GM23338 (cell line): ENCODE data around the gene NCDN. TPM values are rescaled to one million over a fixed set of nuclear protein-coding genes. Genes with fewer than 3 reads are reported as not detected.

Source experiments
- ATAC-seq: fragments of 200-7000 bp; cut with Tn5 transposase; 3 replicates; pipeline ENCODE4 v1.9.1; 2020
- DNase-seq: peaks from one replicate; pipeline ENCODE4 v3.0.0-alpha.2; 2015; ENCODE audit warnings: low spot score
- H2AFZ ChIP-seq: fragments of 200-600 bp; sonication (generic); 2 replicates; pipeline ENCODE4 v1.8.0; 2016; ENCODE audit warnings: antibody characterized with exemption, mild to moderate bottlenecking, moderate library complexity
- H3F3A ChIP-seq: fragments of 200-600 bp; sonication (generic); replicated peaks from 2 replicates; pipeline ENCODE4 v1.8.0; 2017; ENCODE audit warnings: antibody characterized with exemption, mixed run types, low read depth
- H3K27ac ChIP-seq: fragments of 200-600 bp; sonication (generic); 2 replicates; pipeline ENCODE4 v1.6.1; 2016; ENCODE audit warnings: low read depth
- H3K27me3 ChIP-seq: fragments of 200-600 bp; sonication (generic); 2 replicates; pipeline ENCODE4 v1.8.0; 2016; ENCODE audit warnings: mild to moderate bottlenecking, mixed run types, moderate library complexity; ENCODE audit not compliant: insufficient read depth
- H3K36me3 ChIP-seq: fragments of 200-600 bp; sonication (generic); 2 replicates; pipeline ENCODE4 v1.8.0; 2016; ENCODE audit warnings: mild to moderate bottlenecking; ENCODE audit not compliant: insufficient read depth
- H3K4me1 ChIP-seq: fragments of 200-600 bp; sonication (generic); 2 replicates; pipeline ENCODE4 v1.8.0; 2016; ENCODE audit warnings: mild to moderate bottlenecking, moderate library complexity; ENCODE audit not compliant: insufficient read depth
- H3K4me2 ChIP-seq: fragments of 200-600 bp; sonication (generic); 2 replicates; pipeline ENCODE4 v1.7.1; 2017; ENCODE audit warnings: mixed run types
- H3K4me3 ChIP-seq: fragments of 200-600 bp; sonication (generic); 2 replicates; pipeline ENCODE4 v1.6.1; 2016; ENCODE audit warnings: mixed run types
- H3K79me2 ChIP-seq: fragments of 200-600 bp; sonication (generic); replicated peaks from 2 replicates; pipeline ENCODE4 v1.8.0; 2017; ENCODE audit warnings: mild to moderate bottlenecking; ENCODE audit not compliant: insufficient read depth
- H3K9me2 ChIP-seq: fragments of 200-600 bp; sonication (generic); 2 replicates; pipeline ENCODE4 v1.8.0; 2017; ENCODE audit not compliant: insufficient read depth
- H4K20me1 ChIP-seq: fragments of 200-600 bp; sonication (generic); replicated peaks from 2 replicates; pipeline ENCODE4 v1.8.0; 2017; ENCODE audit warnings: mild to moderate bottlenecking; ENCODE audit not compliant: insufficient read depth
- H3K27ac Mint-ChIP-seq: 2 replicates; pipeline ENCODE4 v1.8.0; 2020; ENCODE audit warnings: inconsistent platforms, mild to moderate bottlenecking, moderate library complexity, mixed read lengths
- H3K27me3 Mint-ChIP-seq: 3 replicates; pipeline ENCODE4 v1.8.0; 2022; ENCODE audit warnings: low read depth, mild to moderate bottlenecking, moderate library complexity, mixed read lengths, inconsistent platforms; ENCODE audit not compliant: insufficient read depth, poor library complexity
- H3K36me3 Mint-ChIP-seq: 3 replicates; pipeline ENCODE4 v1.8.0; 2021; ENCODE audit warnings: low read depth, mild to moderate bottlenecking, inconsistent platforms, moderate library complexity, mixed read lengths
- H3K4me1 Mint-ChIP-seq: 3 replicates; pipeline ENCODE4 v1.8.0; 2020; ENCODE audit warnings: mild to moderate bottlenecking, inconsistent platforms, mixed read lengths
- H3K4me3 Mint-ChIP-seq: 3 replicates; pipeline ENCODE4 v1.8.0; 2021; ENCODE audit warnings: moderate library complexity, mild to moderate bottlenecking, inconsistent platforms, mixed read lengths
- H3K9me3 Mint-ChIP-seq: 3 replicates; pipeline ENCODE4 v1.8.0; 2020; ENCODE audit warnings: moderate library complexity, mild to moderate bottlenecking, inconsistent platforms, mixed read lengths
- CREB1 ChIP-seq: fragments of 250-450 bp; sonication (Bioruptor Pico); IDR thresholded peaks from 2 replicates; pipeline ENCODE4 v1.5.0; 2020; ENCODE audit warnings: low read depth, mild to moderate bottlenecking, moderate library complexity
- CTCF ChIP-seq, 2 experiments: fragments of 200-600 bp in 1 of 2; sonication (generic) in 1 of 2; conservative IDR thresholded peaks; 2 replicates each; pipeline versions ENCODE4 v1.5.1 to v1.6.1; 2016 to 2017; ENCODE audit warnings: antibody characterized with exemption in 2 of 2, low read depth in 2 of 2, mild to moderate bottlenecking in 2 of 2, moderate library complexity in 1 of 2
- ETS1 ChIP-seq: IDR thresholded peaks from 2 replicates; pipeline ENCODE4 v1.6.1; 2016; ENCODE audit warnings: antibody characterized with exemption
- JUNB ChIP-seq: IDR thresholded peaks from one replicate; pipeline ENCODE4 v1.6.1; 2016; ENCODE audit warnings: antibody characterized with exemption; ENCODE audit not compliant: unreplicated experiment
- NANOG ChIP-seq: IDR thresholded peaks from 2 replicates; pipeline ENCODE4 v1.6.1; 2016; ENCODE audit warnings: antibody characterized with exemption, borderline replicate concordance
- POLR2AphosphoS5 ChIP-seq: IDR thresholded peaks from 2 replicates; pipeline ENCODE4 v1.6.1; 2016; ENCODE audit warnings: antibody characterized with exemption, low read depth
- REST ChIP-seq: IDR thresholded peaks from one replicate; pipeline ENCODE4 v1.6.1; 2018; ENCODE audit warnings: antibody characterized with exemption; ENCODE audit not compliant: unreplicated experiment
- ZNF114 ChIP-seq: fragments of 250-450 bp; sonication (Bioruptor Pico); IDR thresholded peaks from 2 replicates; pipeline ENCODE4 v1.5.0; 2020; ENCODE audit warnings: mild to moderate bottlenecking, moderate library complexity
- ZNF331 ChIP-seq: fragments of 250-450 bp; sonication (Bioruptor Pico); IDR thresholded peaks from 2 replicates; pipeline ENCODE4 v1.5.0; 2020; ENCODE audit warnings: low read depth, mild to moderate bottlenecking, moderate library complexity
- ZNF462 ChIP-seq: fragments of 250-450 bp; sonication (Bioruptor Pico); IDR thresholded peaks from 2 replicates; pipeline ENCODE4 v1.5.0; 2020; ENCODE audit warnings: mild to moderate bottlenecking, moderate library complexity
- polyA plus RNA-seq: library from polyadenylated mRNA; unstranded; fragments of >200 nt; fragmentation: Nextera tagmentation; extraction: Ambion mirVana; gene quantifications from 2 replicates; pipeline ENCODE4 v1.2.1, GENCODE V29; 2016
- total RNA-seq: library from RNA; depleted of rRNA; stranded (reverse); fragments of >200 nt; shearing (Covaris generic); gene quantifications from 2 replicates; pipeline ENCODE4 v1.2.3, GENCODE V29; 2014

NCDN gene
- total and polyA plus RNA-seq, 2 experiments from 2014 or later = 13.2 to 44.2 TPM

- Histone ChIP-seq H4K20me1 (peaks cover 7% of the 10 kb centered on the region; the same call in 1 of the 2 replicates), H3K79me2 (no peaks in the 10 kb centered on the region), H3F3A (peaks cover 3% of the 10 kb centered on the region; the same call in 1 of the 2 replicates), H3K4me1 (no peaks in the 10 kb centered on the region), H3K27me3 (no peaks in the 10 kb centered on the region), H3K4me3 (no peak overlapping the region), H2AFZ (no peak overlapping the region), H3K9me2 (no peaks in the 10 kb centered on the region), H3K27ac (no peak overlapping the region), H3K4me2 (no peak overlapping the region), H3K36me3 (peaks cover 17% of the 10 kb centered on the region)
- no peaks in the 10 kb centered on the region for H3K27me3 Mint-ChIP-seq
- H3K4me1 Mint-ChIP-seq = no peaks in the 10 kb centered on the region
- H3K4me3 Mint-ChIP-seq = no peak overlapping the region
- no peaks in the 10 kb centered on the region for H3K9me3 Mint-ChIP-seq
- no peak for TF ChIP-seq REST
- no peak for TF ChIP-seq ZNF462 (CRISPR knock-in tag)
- no peak for TF ChIP-seq ZNF331 (CRISPR knock-in tag)
- TF ChIP-seq ZNF114 (CRISPR knock-in tag) = no peak
- no peak for TF ChIP-seq JUNB
- no peak for TF ChIP-seq ETS1
- TF ChIP-seq CTCF (conservative IDR thresholded peaks at IDR 0.05; ENCODE audit: low read depth in 2 of 2) = no peak
- TF ChIP-seq CREB1 = no peak
- no peak for TF ChIP-seq POLR2AphosphoS5
- no peak for TF ChIP-seq NANOG
- H3K27ac Mint-ChIP-seq = no peak overlapping the region
- no peak for DNase-seq
- ATAC-seq = peak; percentile 35; the same call in 2 of the 3 replicates
- H3K36me3 Mint-ChIP-seq = peaks cover 14% of the 10 kb centered on the region
These were observed 40.3 kb downstream of the NCDN start for GRCh38 chr1:35597870-35598269.
